B cell (primary cell): Measurements from ENCODE around the gene CEP85.

Experiments used
- CTCF ChIP-seq: fragments of 200-600 bp; IDR thresholded peaks from one replicate; pipeline ENCODE4 v1.8.0; 2022; ENCODE audit warnings: antibody characterized with exemption, mild to moderate bottlenecking
- EZH2 ChIP-seq: IDR thresholded peaks from 2 replicates; pipeline ENCODE4 v1.6.1; 2012; ENCODE audit warnings: borderline replicate concordance, low read depth, mild to moderate bottlenecking, moderate library complexity, low read length; ENCODE audit not compliant: insufficient read depth, poor library complexity, severe bottlenecking

GRCh38 chr1:26220199-26220912 lies 13.6 kb upstream of the CEP85 start:
- TF ChIP-seq CTCF (no peak), EZH2 (no peak)
